Stimulated activated naive CD8-positive, alpha-beta T cell treated with anti-CD3 and anti-CD28 coated beads, Interleukin-15, amount 100 ng/mL, for 72 hours (primary cell): ENCODE measurements around the gene OGG1.

ENCODE experiments used
- ATAC-seq: fragments of 150-1000 bp; cut with Tn5 transposase; 2 replicates; pipeline ENCODE4 v1.10.0; 2021; ENCODE audit warnings: mild to moderate bottlenecking, moderate library complexity
- DNase-seq, 2 donors: peaks; one replicate each; pipeline ENCODE4 v3.0.0; 2021 to 2022
- H3K27ac Mint-ChIP-seq, 2 donors: one replicate each; pipeline ENCODE4 v1.8.0; 2022; ENCODE audit warnings: mild to moderate bottlenecking in 2 of 2, mixed read lengths in 2 of 2, moderate library complexity in 2 of 2
- H3K27me3 Mint-ChIP-seq: one replicate; pipeline ENCODE4 v1.8.0; 2022; ENCODE audit warnings: mixed read lengths
- H3K4me1 Mint-ChIP-seq: one replicate; pipeline ENCODE4 v1.8.0; 2022; ENCODE audit warnings: mild to moderate bottlenecking, mixed read lengths
- H3K4me3 Mint-ChIP-seq, 2 donors: one replicate each; pipeline ENCODE4 v1.8.0; 2022; ENCODE audit warnings: mild to moderate bottlenecking in 2 of 2, mixed read lengths in 2 of 2, moderate library complexity in 1 of 2
- H3K9me3 Mint-ChIP-seq, 2 donors: one replicate each; pipeline ENCODE4 v1.8.0; 2022; ENCODE audit warnings: mixed read lengths in 2 of 2

The OGG1 gene

GRCh38 chr3:9718118-9718517, 31.6 kb upstream of the OGG1 start:
- no peak overlapping the region for H3K27ac Mint-ChIP-seq
- no peaks in the 10 kb centered on the region for H3K27me3 Mint-ChIP-seq
- peaks cover 6% of the 10 kb centered on the region for H3K4me1 Mint-ChIP-seq
- ATAC-seq (no peak), DNase-seq (no peak)
- no peak overlapping the region for H3K4me3 Mint-ChIP-seq
- no peaks in the 10 kb centered on the region for H3K9me3 Mint-ChIP-seq

- H3K27ac Mint-ChIP-seq = no peak overlapping the region
Measured at GRCh38 chr3:9721015-9721699, 28.6 kb upstream of the OGG1 start.

GRCh38 chr3:9721700-9722060, 28.1 kb upstream of the OGG1 start:
- no peaks in the 10 kb centered on the region for H3K9me3 Mint-ChIP-seq
- H3K27ac Mint-ChIP-seq = no peak overlapping the region
- no peak overlapping the region for H3K4me3 Mint-ChIP-seq
- H3K27me3 Mint-ChIP-seq = no peaks in the 10 kb centered on the region
- H3K4me1 Mint-ChIP-seq = peaks cover 1% of the 10 kb centered on the region
- ATAC-seq (no peak), DNase-seq (no peak)

More at GRCh38 chr3:9721015-9721699, 28.6 kb upstream of the OGG1 start:
- ATAC-seq = no peak
- Mint-ChIP-seq H3K9me3 (no peaks in the 10 kb centered on the region), H3K4me1 (peaks cover under 1% of the 10 kb centered on the region), H3K27me3 (no peaks in the 10 kb centered on the region), H3K4me3 (no peak overlapping the region)
- DNase-seq = no peak

- Mint-ChIP-seq H3K27ac (no peak overlapping the region), H3K27me3 (no peaks in the 10 kb centered on the region), H3K4me1 (peaks cover 24% of the 10 kb centered on the region), H3K9me3 (no peaks in the 10 kb centered on the region), H3K4me3 (no peak overlapping the region)
- DNase-seq (no peak), ATAC-seq (no peak)
Measured at GRCh38 chr3:9725775-9726515, 23.8 kb upstream of the OGG1 start.

GRCh38 chr3:9727041-9727595, 22.6 kb upstream of the OGG1 start:
- peak; percentile 57 for ATAC-seq

DNA sequence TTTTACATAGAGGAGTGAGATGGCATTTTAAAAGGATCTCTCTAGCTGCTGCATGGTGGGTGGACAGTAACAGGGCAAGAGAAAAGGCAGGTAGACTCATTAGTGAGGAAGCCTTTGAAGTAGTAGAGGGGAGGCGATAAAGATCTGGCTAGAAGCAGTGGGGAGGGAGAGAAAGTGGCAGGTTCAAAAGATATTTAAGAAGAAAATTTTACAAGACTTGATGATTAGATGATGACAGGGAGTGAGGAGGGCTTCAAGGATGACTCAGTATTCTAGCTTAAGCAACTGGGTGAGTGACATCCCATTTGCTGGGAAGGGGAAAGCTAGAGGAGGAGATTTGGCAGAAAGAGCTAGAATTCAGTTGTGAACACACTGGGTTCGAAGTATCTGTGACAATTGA, 22.0 kb upstream of the OGG1 start:
- H3K4me3 Mint-ChIP-seq = no peak overlapping the region
- ATAC-seq (no peak), DNase-seq (no peak)
- peak overlapping the region; percentile 14 to 49 for H3K27ac Mint-ChIP-seq
- no peaks in the 10 kb centered on the region for H3K9me3 Mint-ChIP-seq
- H3K4me1 Mint-ChIP-seq = peaks cover 32% of the 10 kb centered on the region
- H3K27me3 Mint-ChIP-seq = no peaks in the 10 kb centered on the region

More at GRCh38 chr3:9727041-9727595, 22.6 kb upstream of the OGG1 start:
- Mint-ChIP-seq H3K9me3 (no peaks in the 10 kb centered on the region), H3K27me3 (no peaks in the 10 kb centered on the region), H3K27ac (peak overlapping the region in 1 of 2 donors; percentile 14), H3K4me1 (peaks cover 26% of the 10 kb centered on the region), H3K4me3 (peak overlapping the region; percentile 71 to 77)
- peak; percentile 68 to 78 for DNase-seq

DNA sequence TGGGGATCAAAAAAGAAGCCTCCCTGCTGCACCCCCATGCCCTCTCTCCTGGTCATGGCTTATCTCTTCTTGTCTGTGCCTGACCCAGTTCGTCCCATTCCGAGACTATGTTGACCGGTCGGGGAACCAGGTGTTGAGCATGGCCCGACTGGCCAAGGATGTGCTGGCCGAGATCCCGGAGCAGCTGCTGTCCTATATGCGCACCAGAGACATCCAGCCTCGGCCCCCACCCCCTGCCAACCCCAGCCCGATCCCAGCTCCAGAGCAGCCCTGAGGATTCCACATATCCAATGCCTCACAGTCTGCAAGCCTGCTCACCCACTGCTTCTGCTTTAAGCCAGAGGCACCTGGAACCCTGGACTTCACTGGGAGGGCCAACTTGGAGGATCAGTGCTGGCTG, 20.3 kb upstream of the OGG1 start:
- Mint-ChIP-seq H3K9me3 (no peaks in the 10 kb centered on the region), H3K27ac (no peak overlapping the region), H3K4me3 (no peak overlapping the region), H3K27me3 (no peaks in the 10 kb centered on the region), H3K4me1 (peaks cover 49% of the 10 kb centered on the region)
- no peak for DNase-seq
- ATAC-seq = no peak

DNA sequence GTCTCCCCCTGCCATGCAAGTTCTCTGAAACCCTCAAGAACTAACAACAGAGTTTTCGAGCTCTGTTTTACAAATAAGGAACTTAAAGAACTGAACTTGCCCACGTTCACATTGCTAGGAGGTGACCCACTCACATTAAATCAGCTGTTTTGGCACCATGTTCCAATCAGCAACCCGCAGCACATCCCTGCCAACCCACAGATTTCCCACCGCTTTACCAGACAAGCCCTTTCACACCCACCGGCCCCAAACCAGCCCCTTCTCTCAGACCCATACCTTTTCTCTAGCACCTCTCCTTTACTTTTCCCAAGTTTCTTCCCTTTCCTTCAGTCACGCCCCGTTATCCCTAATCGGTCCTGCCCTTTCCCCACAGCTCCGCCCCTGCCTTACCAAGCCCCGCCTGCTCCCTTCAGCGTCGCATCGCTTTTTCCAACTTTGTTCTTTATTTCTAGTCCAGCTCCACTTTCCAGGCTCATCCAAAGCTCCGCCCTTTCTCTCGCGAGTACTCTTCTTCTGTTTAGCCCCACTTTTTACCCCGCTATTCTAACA, 19.0 kb upstream of the OGG1 start:
- no peaks in the 10 kb centered on the region for H3K27me3 Mint-ChIP-seq
- DNase-seq (no peak), ATAC-seq (peak; percentile 44)
- H3K4me3 Mint-ChIP-seq = peak overlapping the region; percentile 84 to 87
- H3K4me1 Mint-ChIP-seq = peaks cover 60% of the 10 kb centered on the region
- H3K9me3 Mint-ChIP-seq = no peaks in the 10 kb centered on the region
- H3K27ac Mint-ChIP-seq = peak overlapping the region in 1 of 2 donors; percentile 34

DNA sequence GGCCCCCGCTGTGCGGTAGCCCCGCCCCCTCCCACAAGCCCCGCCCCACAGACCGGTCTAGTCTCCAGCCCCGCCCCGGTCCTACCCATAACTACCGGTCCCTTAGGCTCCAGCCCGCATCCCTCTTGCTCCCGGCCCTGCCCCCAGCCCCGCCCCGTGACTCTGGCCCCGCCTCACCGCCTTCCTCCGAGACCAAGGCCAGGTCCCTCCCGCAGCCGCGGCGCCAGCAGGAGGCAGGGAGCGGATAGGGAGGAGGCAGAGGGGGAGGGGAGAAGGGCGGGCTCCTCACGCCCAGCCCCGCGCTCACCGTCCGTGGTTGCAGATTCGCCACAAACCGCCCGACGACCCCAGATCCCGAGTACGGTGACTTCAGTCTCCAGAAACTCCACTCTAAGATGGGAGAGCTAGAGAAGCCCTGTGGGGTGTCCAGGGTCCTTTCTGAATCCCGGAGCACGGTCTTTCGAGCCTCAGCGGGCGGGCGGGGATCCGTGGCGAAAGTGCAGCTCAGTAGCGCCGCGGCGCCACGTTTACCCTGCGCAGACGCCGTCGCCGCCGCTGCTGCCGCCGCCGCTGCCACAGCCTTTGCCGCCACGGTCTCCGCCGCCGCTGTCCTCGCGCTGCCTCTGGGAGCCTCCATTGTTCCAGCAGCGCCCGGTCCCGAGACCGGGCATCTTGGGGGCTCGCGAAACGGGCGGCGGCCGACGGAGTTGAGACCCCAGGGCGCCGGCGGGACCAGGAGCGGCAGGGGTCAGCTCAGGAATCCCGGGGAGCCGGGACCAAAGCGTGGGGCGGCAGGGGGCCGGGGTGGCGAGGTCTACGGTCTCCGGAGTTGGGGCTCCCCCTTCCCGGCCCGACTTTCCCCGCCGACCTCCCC, 18.3 kb upstream of the OGG1 start, which contains the start of gene BRPF1:
BRPF1 (plus strand) TSS at position 530 of the 874 bp plus-strand sequence. CDS start 2,406 bp downstream, outside the sequence.
- Mint-ChIP-seq H3K4me3 (peak within 1 kb of the TSS; percentile 96 to 98), H3K27me3 (no peaks in the 10 kb centered on the region), H3K4me1 (peaks cover 66% of the 10 kb centered on the region), H3K27ac (peak within 1 kb of the TSS; percentile 99 to 100), H3K9me3 (no peaks in the 10 kb centered on the region)
- DNase-seq (peak; percentile 98), ATAC-seq (peak; percentile 95)

DNA sequence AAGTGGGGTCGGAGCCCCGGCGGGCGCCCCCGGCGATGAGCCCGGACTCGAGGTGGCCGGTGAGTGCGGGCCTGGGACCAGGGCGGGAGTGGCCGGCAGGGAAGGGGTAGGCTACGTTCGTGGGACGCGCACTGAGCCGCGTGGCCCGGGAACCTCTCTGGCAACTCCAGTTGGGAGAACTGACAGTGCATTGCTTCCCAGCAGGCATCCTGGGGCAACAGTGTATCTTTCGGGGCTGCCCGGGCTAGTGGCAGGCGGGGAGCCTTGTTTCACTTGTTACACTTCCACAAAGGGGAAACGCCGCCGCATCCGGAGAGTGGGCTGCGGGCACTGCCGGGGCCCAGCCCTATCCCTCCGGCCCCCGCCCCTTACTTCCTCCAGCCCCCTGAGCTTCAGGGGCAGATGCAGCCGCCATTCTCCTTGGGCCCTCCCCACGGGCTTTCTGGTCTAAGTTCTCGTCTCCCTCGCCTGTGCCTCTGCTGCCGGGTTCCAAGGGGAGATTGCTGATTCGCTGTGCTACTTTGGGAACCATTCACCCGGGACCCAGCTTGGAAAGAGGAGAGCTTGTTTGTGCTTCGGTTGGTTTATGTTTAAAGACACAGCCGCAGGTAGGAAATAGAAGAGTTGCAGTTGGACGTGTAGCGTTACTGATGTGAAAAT, 17.5 kb upstream of the OGG1 start:
- Mint-ChIP-seq H3K4me3 (peak overlapping the region; percentile 96 to 98), H3K27me3 (no peaks in the 10 kb centered on the region), H3K9me3 (no peaks in the 10 kb centered on the region), H3K4me1 (peaks cover 67% of the 10 kb centered on the region), H3K27ac (peak overlapping the region; percentile 91 to 98)
- DNase-seq = peak; percentile 44 to 64
- ATAC-seq = peak; percentile 18

DNA sequence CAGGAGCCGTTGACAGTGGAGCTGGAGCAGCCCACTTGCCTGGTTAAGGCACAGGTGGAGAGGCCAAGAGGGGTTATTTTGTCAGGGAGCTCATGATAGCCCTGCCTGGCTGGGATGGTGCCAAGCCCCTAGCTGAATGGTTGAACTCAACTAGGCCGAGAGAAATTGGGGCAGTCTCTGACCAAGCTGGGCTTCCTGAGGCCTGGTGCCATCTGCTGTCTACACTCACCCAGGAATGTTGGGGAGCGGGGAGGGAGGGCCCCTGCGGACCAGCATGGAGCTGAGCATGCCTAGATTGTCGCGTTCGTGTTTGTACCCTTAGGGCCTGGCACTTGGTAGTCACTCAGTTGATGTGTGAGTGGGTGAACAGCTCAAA, 17.0 kb upstream of the OGG1 start:
- H3K9me3 Mint-ChIP-seq = no peaks in the 10 kb centered on the region
- DNase-seq = no peak
- H3K27me3 Mint-ChIP-seq = no peaks in the 10 kb centered on the region
- no peak for ATAC-seq
- H3K4me1 Mint-ChIP-seq = peaks cover 65% of the 10 kb centered on the region
- peak overlapping the region; percentile 96 to 98 for H3K4me3 Mint-ChIP-seq
- H3K27ac Mint-ChIP-seq = peak overlapping the region; percentile 91 to 98

GRCh38 chr3:9736831-9737230, 12.9 kb upstream of the OGG1 start:
- ATAC-seq (no peak), DNase-seq (no peak)
- H3K4me3 Mint-ChIP-seq = no peak overlapping the region
- peak overlapping the region in 1 of 2 donors; percentile 19 for H3K27ac Mint-ChIP-seq
- no peaks in the 10 kb centered on the region for H3K27me3 Mint-ChIP-seq
- peaks cover 57% of the 10 kb centered on the region for H3K4me1 Mint-ChIP-seq
- H3K9me3 Mint-ChIP-seq = no peaks in the 10 kb centered on the region

DNA sequence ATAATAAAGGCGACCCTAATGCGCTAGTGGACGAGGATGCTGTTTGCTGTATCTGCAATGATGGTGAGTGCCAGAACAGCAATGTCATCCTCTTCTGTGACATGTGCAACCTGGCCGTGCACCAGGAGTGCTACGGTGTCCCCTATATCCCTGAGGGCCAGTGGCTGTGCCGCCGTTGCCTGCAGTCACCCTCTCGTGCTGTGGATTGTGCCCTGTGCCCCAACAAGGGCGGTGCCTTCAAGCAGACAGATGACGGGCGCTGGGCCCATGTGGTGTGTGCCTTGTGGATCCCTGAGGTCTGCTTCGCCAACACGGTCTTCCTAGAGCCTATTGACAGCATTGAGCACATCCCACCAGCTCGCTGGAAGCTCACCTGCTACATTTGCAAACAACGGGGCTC, 10.6 kb upstream of the OGG1 start:
- H3K4me3 Mint-ChIP-seq = no peak overlapping the region
- DNase-seq (no peak), ATAC-seq (no peak)
- no peaks in the 10 kb centered on the region for H3K27me3 Mint-ChIP-seq
- no peaks in the 10 kb centered on the region for H3K9me3 Mint-ChIP-seq
- no peak overlapping the region for H3K27ac Mint-ChIP-seq
- peaks cover 36% of the 10 kb centered on the region for H3K4me1 Mint-ChIP-seq

DNA sequence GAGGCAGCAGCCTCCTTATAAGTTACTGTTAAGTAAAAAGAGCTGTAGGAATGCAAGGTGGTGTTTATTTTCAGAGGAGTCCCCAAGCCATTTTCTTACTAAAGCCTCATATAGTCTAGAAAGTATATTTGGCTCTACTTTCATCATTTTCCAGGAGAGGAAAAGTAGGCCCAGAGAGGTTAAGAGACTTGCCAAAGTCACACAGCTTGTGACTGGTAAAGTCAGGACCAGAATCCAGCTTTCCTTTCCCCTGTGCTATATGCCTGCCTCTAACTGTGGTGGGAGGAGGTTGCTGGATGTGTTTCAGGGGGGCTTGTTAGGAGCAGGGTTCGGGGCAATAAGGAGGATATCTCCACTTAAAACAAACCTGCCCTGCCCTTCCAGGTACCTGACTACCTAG, 7.2 kb upstream of the OGG1 start:
- ATAC-seq (no peak), DNase-seq (no peak)
- H3K27ac Mint-ChIP-seq = no peak overlapping the region
- H3K4me3 Mint-ChIP-seq = no peak overlapping the region
- no peaks in the 10 kb centered on the region for H3K9me3 Mint-ChIP-seq
- no peaks in the 10 kb centered on the region for H3K27me3 Mint-ChIP-seq
- H3K4me1 Mint-ChIP-seq = peaks cover 31% of the 10 kb centered on the region

- ATAC-seq (no peak), DNase-seq (no peak)
- H3K9me3 Mint-ChIP-seq = no peaks in the 10 kb centered on the region
- H3K27ac Mint-ChIP-seq = peak overlapping the region in 1 of 2 donors; percentile 43
- peaks cover 32% of the 10 kb centered on the region for H3K4me1 Mint-ChIP-seq
- H3K27me3 Mint-ChIP-seq = no peaks in the 10 kb centered on the region
- no peak overlapping the region for H3K4me3 Mint-ChIP-seq
Measured at GRCh38 chr3:9743548-9743947, 6.2 kb upstream of the OGG1 start.
